C4-2B (cell line): ENCODE results near the gene SMIM17.

Experiments used
- H3K27ac ChIP-seq: fragments of 450-650 bp; 2 replicates; pipeline ENCODE4 v1.5.1; 2017
- CTCF ChIP-seq: fragments of 450-650 bp; conservative IDR thresholded peaks from 2 replicates; pipeline ENCODE4 v1.5.1; 2017; ENCODE audit warnings: mild to moderate bottlenecking
- ZFX ChIP-seq: fragments of 450-650 bp; IDR thresholded peaks from 2 replicates; pipeline ENCODE4 v1.6.1; 2017

The SMIM17 gene

GRCh38 chr19:56642711-56643459, at the start of gene SMIM17:
TSS of gene SMIM17 (plus strand) at chr19:56643159. CDS start at chr19:56645668, 2,509 bp downstream.
- no peak for TF ChIP-seq ZFX
- no peak for TF ChIP-seq CTCF

GRCh38 chr19:56594446-56594782, 48.5 kb upstream of the SMIM17 start:
- H3K27ac ChIP-seq, result no peak overlapping the region
- TF ChIP-seq ZFX (no peak), CTCF (no peak)

More at GRCh38 chr19:56642711-56643459, at the start of gene SMIM17:
- H3K27ac ChIP-seq, result no peak within 1 kb of the TSS

GRCh38 chr19:56594783-56595547, 48.0 kb upstream of the SMIM17 start, which contains the start of gene ZNF71:
TSS of gene ZNF71 (plus strand) at chr19:56595302. CDS start at chr19:56601559, 6,257 bp downstream.
- peak within 1 kb of the TSS; percentile 60 for H3K27ac ChIP-seq
- TF ChIP-seq ZFX (peak; percentile 88), CTCF (no peak)

GRCh38 chr19:56595548-56595899, 47.4 kb upstream of the SMIM17 start:
- peak overlapping the region; percentile 60 for H3K27ac ChIP-seq
- TF ChIP-seq CTCF, result no peak
- peak; percentile 43; the same call in 1 of the 2 replicates for TF ChIP-seq ZFX

- TF ChIP-seq ZFX (no peak), CTCF (no peak)
- no peak overlapping the region for H3K27ac ChIP-seq
Observed at GRCh38 chr19:56596676-56597075, 46.3 kb upstream of the SMIM17 start.

GRCh38 chr19:56597696-56598095, 45.3 kb upstream of the SMIM17 start:
- no peak overlapping the region for H3K27ac ChIP-seq
- no peak for TF ChIP-seq ZFX
- no peak for TF ChIP-seq CTCF

GRCh38 chr19:56601375-56601774, 41.6 kb upstream of the SMIM17 start:
- TF ChIP-seq CTCF, result no peak
- TF ChIP-seq ZFX, result no peak

More at GRCh38 chr19:56601375-56601774, 41.6 kb upstream of the SMIM17 start:
- H3K27ac ChIP-seq, result no peak overlapping the region
